PC-3 (cell line): ENCODE measurements around the gene IL16. TPM values are rescaled to one million over a fixed set of nuclear protein-coding genes. Genes with fewer than 3 reads are reported as not detected.
A peak's percentile ranks its signal among the peaks of the same experiment; 100 is the strongest.

Experiments
- ATAC-seq: fragments of 200-7000 bp; cut with Tn5 transposase; 2 replicates; pipeline ENCODE4 v1.9.1; 2020; ENCODE audit warnings: mild to moderate bottlenecking, moderate library complexity
- BruUV-seq: library from RNA; stranded (reverse); fragments of 400-500 nt; replicated peaks from 2 replicates; lab custom pipeline; 2021; lab: Mats Ljungman, UMichigan
- CTCF ChIA-PET: fragments of 300-600 bp; sonication (Branson Sonifier 250); formaldehyde crosslinking; loops from one replicate; lab custom pipeline; 2022; ENCODE audit warnings: antibody characterized with exemption; lab: Charles Lee
- POLR2A ChIA-PET: fragments of 300-600 bp; sonication (Branson Sonifier 250); formaldehyde crosslinking; loops from one replicate; lab custom pipeline; 2022; ENCODE audit warnings: antibody characterized with exemption; ENCODE audit not compliant: unreplicated experiment; lab: Charles Lee
- DNase-seq: peaks from one replicate; pipeline ENCODE4 v3.0.0-alpha.2; 2015
- H2AFZ ChIP-seq: fragments of 300-600 bp; sonication (generic); 2 replicates; pipeline ENCODE4 v1.6.0; 2016; ENCODE audit warnings: antibody characterized with exemption, low read length
- H3F3A ChIP-seq: fragments of 300-600 bp; sonication (generic); one replicate; pipeline ENCODE4 v1.6.0; 2017; ENCODE audit warnings: antibody characterized with exemption, low read length, control low read depth, mild to moderate bottlenecking; ENCODE audit not compliant: unreplicated experiment
- H3K27ac ChIP-seq: fragments of 300-600 bp; sonication (generic); 2 replicates; pipeline ENCODE4 v1.5.1; 2016; ENCODE audit warnings: mild to moderate bottlenecking, low read length
- H3K27me3 ChIP-seq: fragments of 300-600 bp; sonication (generic); 2 replicates; pipeline ENCODE4 v1.6.1; 2016; ENCODE audit warnings: low read length, mixed read lengths
- H3K36me3 ChIP-seq: fragments of 300-600 bp; sonication (generic); 2 replicates; pipeline ENCODE4 v1.6.1; 2016; ENCODE audit warnings: low read depth, mixed run types, low read length, mixed read lengths
- H3K4me1 ChIP-seq: fragments of 300-600 bp; sonication (generic); 2 replicates; pipeline ENCODE4 v1.5.1; 2016; ENCODE audit warnings: low read length; ENCODE audit not compliant: insufficient read depth
- H3K4me2 ChIP-seq: fragments of 300-600 bp; sonication (generic); 2 replicates; pipeline ENCODE4 v1.6.0; 2016; ENCODE audit warnings: low read length
- H3K4me3 ChIP-seq: fragments of 300-600 bp; sonication (generic); 2 replicates; pipeline ENCODE4 v1.5.1; 2016; ENCODE audit warnings: mild to moderate bottlenecking, low read length, mixed read lengths
- H3K79me2 ChIP-seq: fragments of 300-600 bp; sonication (generic); 2 replicates; pipeline ENCODE4 v1.6.1; 2017; ENCODE audit warnings: low read length, mixed read lengths
- H3K9ac ChIP-seq: fragments of 300-600 bp; sonication (generic); 2 replicates; pipeline ENCODE4 v1.6.0; 2016; ENCODE audit warnings: mild to moderate bottlenecking, low read length
- H3K9me2 ChIP-seq: fragments of 300-600 bp; sonication (generic); replicated peaks from 2 replicates; pipeline ENCODE4 v1.6.1; 2016; ENCODE audit warnings: mixed run types, low read length, mixed read lengths
- H3K9me3 ChIP-seq: fragments of 300-600 bp; sonication (generic); 2 replicates; pipeline ENCODE4 v1.6.1; 2016; ENCODE audit warnings: low read length, mixed read lengths
- H4K20me1 ChIP-seq: fragments of 300-600 bp; sonication (generic); 2 replicates; pipeline ENCODE4 v1.6.1; 2016; ENCODE audit warnings: low read length, mixed read lengths
- CTCF ChIP-seq: fragments of 300-600 bp; sonication (generic); conservative IDR thresholded peaks from 2 replicates; pipeline ENCODE4 v1.5.1; 2017; ENCODE audit warnings: antibody characterized with exemption, low read depth, mild to moderate bottlenecking, low read length
- EZH2 ChIP-seq: fragments of 300-600 bp; sonication (generic); IDR thresholded peaks from one replicate; pipeline ENCODE4 v1.6.1; 2017; ENCODE audit warnings: antibody characterized with exemption, mild to moderate bottlenecking, low read length; ENCODE audit not compliant: unreplicated experiment
- EZH2phosphoT487 ChIP-seq: fragments of 300-600 bp; sonication (generic); IDR thresholded peaks from 2 replicates; pipeline ENCODE4 v1.6.1; 2018; ENCODE audit warnings: mild to moderate bottlenecking, antibody characterized with exemption, low read length, borderline replicate concordance
- intact Hi-C: fragments of 100-400 bp; cut with micrococcal nuclease; formaldehyde crosslinking; loops from 2 replicates; pipeline ENCODE4 v1.9.0; 2023
- total RNA-seq: library from RNA; depleted of rRNA; stranded (reverse); fragments of >200 nt; gene quantifications from 2 replicates; pipeline ENCODE4 v1.2.3, GENCODE V29; 2014

IL16 gene
- total RNA-seq, 1 experiment from 2014 or later, result 0.04 TPM

- TF ChIP-seq EZH2 (no peak), CTCF (no peak), EZH2phosphoT487 (no peak)
- Histone ChIP-seq H3K27ac (no peak overlapping the region), H3K4me1 (no peaks in the 10 kb centered on the region), H4K20me1 (no peaks in the 10 kb centered on the region), H2AFZ (no peak overlapping the region), H3K9me3 (no peaks in the 10 kb centered on the region), H3K79me2 (no peaks in the 10 kb centered on the region), H3K27me3 (peaks cover 4% of the 10 kb centered on the region), H3K4me2 (no peak overlapping the region), H3K4me3 (no peak overlapping the region), H3F3A (no peaks in the 10 kb centered on the region), H3K9me2 (no peaks in the 10 kb centered on the region), H3K9ac (no peak overlapping the region), H3K36me3 (no peaks in the 10 kb centered on the region)
- POLR2A ChIA-PET, result no interaction called here
- DNase-seq, result no peak
- BruUV-seq, result no TSS peak
- CTCF ChIA-PET, result interaction anchor here (0.6 kb wide), 1 partner anchor 774 kb away, joined by 3 read pairs; no protein-coding TSS in a partner anchor
- no peak for ATAC-seq
- intact Hi-C loops, result loop anchor here (2.0 kb wide), 1 partner anchor 65 kb away; no protein-coding TSS in a partner anchor
Measured at GRCh38 chr15:81274255-81274654, 77.6 kb downstream of the IL16 start.

- POLR2A ChIA-PET, result no interaction called here
- TF ChIP-seq EZH2phosphoT487 (no peak), CTCF (peak; percentile 76), EZH2 (no peak)
- no peak overlapping the region for H3K9ac ChIP-seq
- no peaks in the 10 kb centered on the region for H3F3A ChIP-seq
- no peaks in the 10 kb centered on the region for H3K9me3 ChIP-seq
- H3K27ac ChIP-seq, result no peak overlapping the region
- H3K79me2 ChIP-seq, result no peaks in the 10 kb centered on the region
- no peaks in the 10 kb centered on the region for H4K20me1 ChIP-seq
- ATAC-seq (peak; percentile 86), DNase-seq (peak; percentile 79)
- CTCF ChIA-PET, result interaction anchor here (0.6 kb wide), 1 partner anchor 773 kb away, joined by 3 read pairs; no protein-coding TSS in a partner anchor
- peaks cover 4% of the 10 kb centered on the region for H3K27me3 ChIP-seq
- no peaks in the 10 kb centered on the region for H3K36me3 ChIP-seq
- H3K4me2 ChIP-seq, result no peak overlapping the region
- H3K4me1 ChIP-seq, result 0 out of 2 replicates have a peak, but pooled peaks cover 7% of the 10 kb centered on the region
- intact Hi-C loops, result loop anchor here (1.0 to 2.0 kb wide), 2 partner anchors 64 to 125 kb away; no protein-coding TSS in a partner anchor
- BruUV-seq, result no TSS peak
- no peak overlapping the region for H3K4me3 ChIP-seq
- H3K9me2 ChIP-seq, result no peaks in the 10 kb centered on the region
- H2AFZ ChIP-seq, result no peak overlapping the region
Measured at GRCh38 chr15:81274931-81275707, 78.4 kb downstream of the IL16 start.
